Stimulated activated CD4-positive, alpha-beta T cell treated with anti-CD3 and anti-CD28 coated beads, Interleukin-12 subunit alpha, Interleukin-12 subunit beta, amount 100 ng/mL, for 48 hours (primary cell): Measurements from ENCODE around the gene RIPOR1.
"Not testable (repeated sequence)": the region's sequence is repeated elsewhere in the genome, so short reads cannot be mapped to it uniquely, and the experiment has no call there.

Experiments used
- DNase-seq, 3 donors: peaks; one replicate each; pipeline ENCODE4 v3.0.0-alpha.2; 2020; ENCODE audit warnings: low read depth in 2 of 3, low spot score in 1 of 3

Gene RIPOR1

DNA sequence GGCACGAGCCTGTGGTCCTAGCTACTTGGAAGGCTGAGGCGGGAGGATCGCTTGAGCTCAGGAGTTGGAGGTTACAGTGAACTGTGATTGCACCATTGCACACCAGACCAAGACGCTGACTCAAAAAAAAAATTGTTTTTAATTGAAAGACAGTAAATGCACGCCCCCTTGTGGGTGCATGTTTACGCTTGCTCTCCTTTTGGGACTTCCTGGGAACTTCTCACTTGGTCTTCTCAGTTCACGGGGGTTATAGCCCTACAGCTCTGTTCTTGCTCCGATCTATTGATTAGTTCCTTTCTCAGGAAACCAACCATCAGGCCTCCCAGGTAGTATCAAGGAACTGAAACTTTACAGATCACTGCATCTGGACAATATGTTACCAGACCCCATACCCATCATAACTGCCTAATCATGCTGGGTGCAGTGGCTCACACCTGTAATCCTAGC, 14.2 kb upstream of the RIPOR1 start:
- peak; percentile 64 to 80 (median 70) for DNase-seq

DNA sequence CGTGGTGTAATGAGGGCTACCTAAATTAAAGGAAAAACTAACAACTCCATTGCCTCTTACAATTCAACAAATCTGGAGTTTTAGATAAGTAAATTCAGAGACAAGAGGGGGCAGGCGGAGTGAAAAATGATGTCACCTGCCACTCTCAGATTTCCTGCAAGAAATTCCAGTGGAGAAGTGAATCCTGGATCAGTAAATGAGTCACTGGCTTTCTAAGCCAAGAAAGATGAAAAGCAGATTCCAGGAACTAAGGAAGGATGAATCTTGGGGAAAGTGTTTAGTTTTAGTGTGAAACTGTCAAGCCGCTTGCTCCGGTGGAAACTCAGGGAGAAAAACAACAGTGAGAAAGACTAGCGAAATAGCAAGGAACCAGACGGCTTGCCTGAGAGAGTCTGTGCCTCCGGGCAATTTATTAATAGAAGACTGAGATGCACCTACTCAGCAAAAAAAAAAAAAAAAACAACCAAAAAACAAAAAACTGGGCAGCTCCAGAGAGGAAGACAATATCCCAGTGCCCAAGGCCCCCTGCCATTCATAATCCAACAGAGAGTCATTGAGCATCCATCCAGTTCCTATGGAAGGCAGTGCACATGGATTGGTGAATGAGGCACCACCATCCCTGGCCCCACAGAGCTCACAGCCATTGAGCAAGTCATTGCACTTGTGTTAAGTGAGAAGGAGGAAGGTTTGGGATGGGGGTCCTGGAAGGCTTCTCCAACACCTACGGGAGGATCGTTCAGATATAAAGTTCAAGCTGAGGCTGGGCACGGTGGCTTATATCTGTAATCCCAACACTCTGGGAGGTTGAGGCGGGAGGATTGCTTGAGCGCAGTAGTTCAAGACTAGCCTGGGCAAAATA, 12.1 kb upstream of the RIPOR1 start:
- no peak for DNase-seq

DNA sequence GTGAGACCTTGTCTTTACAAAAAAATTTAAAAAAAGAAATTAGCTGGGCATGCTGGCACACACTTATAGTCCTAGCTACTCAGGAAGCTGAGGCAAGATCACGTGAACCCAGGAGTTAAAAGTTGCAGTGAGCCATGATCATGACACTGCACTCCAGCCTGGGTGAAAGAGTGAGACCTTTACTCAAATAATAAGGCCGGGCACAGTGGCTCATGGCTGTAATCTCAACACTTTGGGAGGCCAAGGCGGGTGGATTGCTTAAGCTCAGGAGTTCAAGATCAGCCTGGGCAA, 11.5 kb upstream of the RIPOR1 start:
- no peak for DNase-seq

DNA sequence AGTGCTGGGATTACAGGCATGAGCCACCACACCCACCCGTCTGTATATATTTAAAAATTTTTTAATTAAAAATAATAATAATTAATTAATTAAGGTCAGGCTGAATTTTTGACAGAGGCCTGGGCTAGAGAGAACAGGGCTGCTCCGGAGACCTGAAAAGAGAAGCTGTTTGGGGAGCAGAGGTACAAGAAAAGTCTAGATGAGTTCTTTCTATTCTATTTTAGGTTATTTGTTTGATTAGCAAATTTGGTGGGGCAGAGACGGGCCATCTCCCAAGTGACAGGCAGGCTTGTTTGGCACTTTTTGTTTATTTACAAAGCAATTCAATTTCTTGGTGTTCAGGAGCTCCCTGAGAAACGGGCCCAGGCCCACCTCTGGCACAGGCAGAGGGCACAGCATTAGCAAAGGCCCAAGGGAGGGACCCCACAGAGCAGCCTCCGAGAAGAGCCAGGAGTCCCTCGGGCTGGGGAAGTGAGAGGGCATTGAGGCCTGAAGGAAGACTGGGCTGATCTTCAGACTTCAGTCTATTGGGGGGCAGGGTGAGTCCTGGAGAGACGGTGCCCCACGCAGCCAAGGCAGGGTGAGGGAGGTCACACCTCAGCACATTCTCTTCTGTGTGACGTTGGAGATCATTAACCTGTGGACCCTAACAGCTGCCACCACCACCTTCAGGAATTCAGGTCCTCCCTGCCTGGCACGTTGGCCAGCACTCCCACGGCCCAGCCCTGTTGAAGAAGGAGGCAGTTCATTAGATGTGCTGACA, 10.8 kb upstream of the RIPOR1 start:
- DNase-seq = no peak

DNA sequence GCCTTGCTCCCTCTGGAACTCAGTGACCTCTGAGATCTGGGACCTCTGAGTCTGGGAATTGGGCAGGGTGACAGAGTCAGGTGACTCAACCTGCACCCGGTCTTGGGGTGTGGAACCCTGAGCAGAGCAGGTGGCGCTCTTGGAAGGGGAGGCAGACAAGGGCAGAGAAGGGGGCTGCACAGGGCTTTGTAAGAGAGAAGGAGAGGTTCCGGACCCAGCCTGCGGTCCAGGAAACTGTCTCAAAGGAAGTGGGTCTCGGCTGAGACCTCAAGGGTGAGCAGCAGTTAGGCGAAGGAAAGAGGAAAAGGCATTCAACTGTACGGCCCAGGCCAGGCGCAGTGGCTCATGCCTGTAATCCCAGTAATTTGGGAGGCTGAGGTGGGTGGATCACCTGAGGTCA, 10.0 kb upstream of the RIPOR1 start:
- no peak for DNase-seq

DNA sequence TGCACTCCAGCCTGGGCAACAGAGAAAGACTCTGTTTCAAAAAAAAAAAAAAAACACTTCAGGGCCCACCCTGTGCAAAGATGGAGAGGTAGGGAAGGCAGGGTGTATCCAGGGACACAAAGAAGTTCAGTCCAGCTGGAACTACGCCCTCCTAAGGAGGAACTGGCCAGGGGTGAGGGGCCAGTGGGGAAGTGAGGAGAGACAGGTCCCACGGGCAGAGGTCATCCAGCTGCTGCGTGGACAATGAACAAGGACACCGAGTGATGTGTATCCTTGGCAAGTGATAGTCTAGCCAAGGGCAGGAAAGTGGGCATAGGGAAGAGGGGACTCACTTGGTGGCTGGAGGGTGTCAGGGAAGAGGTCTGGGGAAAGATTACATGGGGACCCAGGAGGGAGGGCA, 9.4 kb upstream of the RIPOR1 start:
- no peak for DNase-seq

DNA sequence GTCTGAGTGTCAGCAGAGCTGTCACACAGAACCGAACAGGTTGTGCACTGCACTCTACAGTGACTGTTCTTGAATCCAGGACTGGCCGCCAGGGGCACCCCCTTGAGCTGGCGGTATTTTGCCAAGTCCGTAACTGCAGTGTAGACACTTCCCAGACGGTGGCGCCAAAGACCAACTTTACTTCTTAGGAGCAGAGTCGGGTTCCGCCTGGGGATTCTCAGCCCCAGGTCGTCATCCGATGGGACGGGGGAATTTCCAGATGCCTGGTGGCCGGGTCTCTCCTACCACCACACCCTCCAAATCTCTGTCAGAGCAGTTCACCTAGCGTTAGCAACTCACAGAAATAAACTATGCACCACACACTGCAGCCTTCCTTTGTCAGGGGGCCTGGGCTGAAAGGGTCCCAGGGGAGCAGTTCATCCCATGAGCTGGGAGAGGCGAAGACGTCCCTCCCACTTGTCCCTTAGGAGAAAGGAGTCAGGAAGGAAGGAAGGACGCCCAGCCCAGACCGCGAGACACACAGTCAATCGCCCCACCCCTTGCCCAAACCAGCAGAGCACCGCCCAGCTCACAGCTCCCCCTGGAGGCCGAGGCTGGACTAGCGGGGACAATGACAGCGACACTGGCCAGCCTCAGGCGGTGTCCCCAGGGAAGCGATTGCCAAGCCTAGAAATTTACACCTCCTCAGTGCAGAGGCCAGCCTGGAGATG, 7.4 kb upstream of the RIPOR1 start:
- DNase-seq = peak; percentile 96 to 100 (median 96)

DNA sequence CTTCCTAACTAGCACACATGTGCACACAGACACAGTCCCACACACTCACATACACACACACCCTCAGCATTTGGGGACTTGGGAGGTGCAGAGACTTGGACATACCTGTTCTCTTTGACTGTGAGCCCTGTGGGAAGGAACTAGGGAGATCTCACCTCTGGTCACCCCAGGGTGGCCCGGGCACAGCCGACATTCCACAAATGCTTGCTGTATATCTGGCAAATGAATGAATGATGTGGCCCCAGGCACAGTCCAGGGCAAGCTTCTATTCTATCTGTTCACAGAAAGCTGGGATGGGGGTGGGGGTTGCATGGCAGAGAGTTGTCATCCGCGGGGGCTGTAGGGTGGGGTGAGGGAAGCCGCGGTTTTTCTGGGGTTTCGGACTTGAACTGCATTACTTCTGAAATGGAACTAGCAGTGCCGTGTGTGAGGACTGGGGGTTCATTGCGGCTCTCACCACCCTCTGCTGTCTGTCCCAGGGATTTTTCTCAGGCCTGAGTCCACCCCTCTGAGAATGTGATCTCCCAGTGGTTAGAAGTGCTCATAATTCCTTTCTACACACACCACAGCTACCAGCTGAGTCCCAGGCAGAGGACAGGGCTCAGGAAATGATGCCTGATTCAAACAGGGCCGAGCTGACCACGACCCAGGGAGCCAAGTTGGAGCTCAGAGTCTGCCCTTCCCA, 3.3 kb upstream of the RIPOR1 start:
- DNase-seq = no peak

DNA sequence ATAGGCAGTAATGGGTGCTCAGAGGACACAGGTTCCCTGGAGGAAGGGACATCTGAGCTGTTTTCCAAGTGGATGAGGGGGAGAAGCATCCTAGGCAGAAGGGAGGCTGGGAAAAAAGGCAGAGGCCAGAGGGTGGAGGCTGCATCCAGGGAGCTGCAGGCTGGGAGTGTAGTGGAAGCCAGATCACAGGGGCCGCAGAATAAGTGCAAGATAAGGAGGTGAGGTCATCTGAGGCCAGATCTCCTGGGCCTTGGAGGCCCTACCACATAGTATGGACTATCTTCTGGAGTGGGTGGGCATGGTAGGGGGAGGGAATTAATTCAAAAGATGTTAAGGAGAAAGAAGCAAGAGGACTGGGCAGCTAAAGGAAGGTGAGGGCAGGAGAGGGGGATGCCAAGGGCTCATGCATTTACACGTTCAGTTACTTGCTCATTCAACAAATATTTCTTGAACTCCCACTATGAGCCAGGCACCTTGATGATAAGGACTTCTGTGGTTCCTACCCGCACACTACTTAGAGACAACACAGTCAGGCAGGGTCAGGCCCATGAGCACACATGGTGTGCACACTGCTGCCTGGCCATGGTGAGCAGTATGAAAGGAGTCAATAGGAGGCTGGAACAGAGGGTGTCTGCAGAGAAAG, 2.4 kb upstream of the RIPOR1 start:
- no peak for DNase-seq

DNA sequence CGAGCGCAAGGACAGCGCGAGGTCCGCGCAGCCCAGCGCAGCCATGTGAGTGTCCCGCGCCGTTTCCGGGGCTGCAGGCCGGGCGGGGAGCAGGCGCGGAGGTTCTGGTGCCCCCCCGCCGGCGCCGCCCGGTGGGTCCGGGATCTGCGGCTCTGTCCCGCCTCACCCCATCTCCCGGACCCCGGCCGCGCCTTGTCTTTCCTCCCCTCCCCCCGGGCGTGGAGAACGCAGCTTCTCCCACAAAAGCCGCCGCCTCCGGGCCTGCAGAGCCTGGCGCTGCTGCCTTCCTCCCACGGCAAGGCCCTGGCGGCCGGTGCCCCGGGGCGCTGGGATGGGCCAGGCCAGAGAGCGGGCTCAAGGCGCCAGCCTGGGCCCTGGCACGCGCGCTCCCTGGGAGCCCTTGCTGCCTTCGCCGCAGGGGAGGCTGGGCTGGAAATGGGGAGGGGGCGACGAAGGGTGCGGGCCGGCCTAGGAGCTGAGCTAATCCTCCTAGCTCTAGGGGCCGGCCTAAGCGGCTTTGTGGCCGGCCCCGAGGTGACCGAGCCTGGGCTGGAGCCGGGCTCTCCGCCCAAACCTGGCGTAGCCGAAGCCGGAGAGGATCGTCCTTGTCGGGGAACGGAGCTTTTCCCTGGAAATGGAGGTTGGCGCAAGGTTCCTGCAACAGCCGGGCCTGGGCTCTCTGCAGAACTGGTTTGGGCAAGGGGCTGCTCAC, 397 bp downstream of the RIPOR1 start:
- DNase-seq = no peak

DNA sequence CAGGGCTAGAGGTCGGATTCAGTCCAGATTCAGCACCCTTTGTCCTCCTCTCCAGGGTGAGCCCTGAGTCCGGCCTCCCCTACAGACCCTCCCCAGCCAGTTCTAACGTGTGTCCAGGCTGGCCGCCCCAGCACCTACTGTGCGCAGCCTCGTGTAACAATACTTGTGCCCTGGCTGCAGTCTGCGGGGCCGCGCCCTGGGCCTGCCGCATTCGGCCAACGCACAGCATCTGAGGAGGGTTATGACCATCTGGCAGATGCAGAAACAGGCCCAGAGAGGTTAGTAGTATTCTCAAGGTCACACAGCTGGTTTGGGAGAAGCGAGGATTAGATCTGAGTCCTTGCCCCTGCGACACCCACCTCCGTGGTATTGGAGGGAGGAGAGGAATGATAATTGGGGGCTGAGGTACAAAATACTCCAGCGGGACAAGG, 968 bp downstream of the RIPOR1 start:
- no peak for DNase-seq

DNA sequence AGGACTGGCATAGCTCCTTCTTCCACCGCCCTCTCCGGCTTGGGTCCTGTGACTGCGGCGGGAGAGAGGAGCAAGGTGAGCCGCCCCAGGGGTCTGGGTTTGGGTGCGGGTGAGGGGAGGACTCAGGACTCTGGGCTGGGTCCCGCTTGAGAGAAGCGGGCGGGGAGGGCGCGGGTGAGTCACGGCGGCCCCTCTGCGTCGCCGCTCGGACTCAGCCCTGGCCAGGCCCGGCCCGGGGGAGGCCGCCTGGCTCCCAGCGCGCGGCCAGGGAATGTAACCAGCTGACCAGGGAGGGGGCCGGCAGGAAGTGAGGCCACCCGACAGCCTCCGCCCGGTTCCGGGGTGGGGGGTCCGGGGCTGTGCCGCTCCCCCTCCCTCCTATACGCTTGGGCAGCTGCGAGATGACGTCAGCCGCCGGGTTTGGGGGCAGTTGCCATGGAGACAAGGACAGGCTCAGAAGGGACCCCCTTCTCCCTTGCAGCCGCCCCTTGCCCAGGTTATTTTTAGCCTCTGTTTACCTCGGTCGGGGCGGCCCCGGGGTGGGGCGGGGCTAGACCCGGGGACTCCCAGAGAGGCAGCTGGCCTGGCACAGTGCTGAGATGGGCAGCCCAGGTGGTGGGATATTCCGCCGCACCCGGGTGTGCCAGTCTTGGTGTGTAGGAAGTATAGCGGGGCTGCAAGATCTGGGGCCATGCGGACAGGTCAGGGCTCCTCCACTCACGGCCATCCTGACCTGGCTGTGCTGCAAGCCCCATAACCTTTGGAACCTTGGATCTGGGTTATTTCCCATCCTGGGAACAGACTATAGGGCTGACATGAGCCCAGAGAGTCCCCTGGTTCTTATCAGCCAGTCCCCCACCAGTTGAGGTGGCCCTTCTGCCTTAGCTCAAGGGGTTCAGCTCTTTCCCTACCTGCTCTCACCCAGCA, 1.6 kb downstream of the RIPOR1 start:
- no peak for DNase-seq

DNA sequence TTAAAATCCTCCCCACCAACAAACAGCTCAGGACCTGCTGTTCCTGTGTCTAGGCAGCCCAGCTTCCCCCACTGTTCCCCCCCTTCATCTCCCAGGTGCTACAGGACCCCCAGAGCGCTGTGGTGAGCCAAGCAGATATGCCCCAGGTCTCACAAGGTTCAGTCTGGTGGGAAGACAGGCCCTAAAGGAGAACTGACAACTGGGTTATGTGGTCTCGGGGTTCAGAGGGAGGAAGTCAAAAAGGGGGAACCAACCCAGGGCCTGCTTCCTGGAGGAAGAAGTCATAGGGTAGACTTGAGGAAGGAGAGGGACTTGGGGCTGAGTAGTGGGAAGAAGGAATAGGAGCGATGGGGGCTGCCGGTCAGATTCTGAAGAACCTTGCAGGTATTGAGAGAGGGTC, 2.6 kb downstream of the RIPOR1 start:
- no peak for DNase-seq

DNA sequence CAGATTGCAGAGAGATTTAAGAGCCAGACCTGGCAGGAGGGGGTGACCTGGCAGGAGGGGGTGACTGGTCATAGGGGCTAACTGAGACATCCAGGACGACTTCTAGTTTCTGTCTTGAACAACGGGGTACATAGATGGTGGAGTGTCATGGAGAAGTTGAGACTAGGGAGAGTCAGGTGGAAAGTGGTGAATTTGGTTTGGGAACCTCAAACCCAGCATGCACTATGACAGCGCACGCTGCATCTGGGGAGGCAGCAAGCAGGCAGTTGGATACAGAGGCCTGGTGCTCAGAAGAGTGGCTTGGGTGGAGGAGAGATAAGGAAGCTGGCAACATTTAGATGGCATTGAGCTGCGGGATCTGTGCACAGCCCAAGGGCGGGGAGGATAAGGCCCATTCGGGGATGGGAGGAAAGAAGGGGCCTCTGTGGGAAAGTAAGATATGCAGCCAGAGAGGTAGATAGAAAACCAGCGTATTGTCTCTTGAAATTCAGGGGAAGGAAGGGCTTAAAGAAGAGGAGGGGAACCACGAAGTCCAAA, 4.5 kb downstream of the RIPOR1 start:
- DNase-seq = no peak

DNA sequence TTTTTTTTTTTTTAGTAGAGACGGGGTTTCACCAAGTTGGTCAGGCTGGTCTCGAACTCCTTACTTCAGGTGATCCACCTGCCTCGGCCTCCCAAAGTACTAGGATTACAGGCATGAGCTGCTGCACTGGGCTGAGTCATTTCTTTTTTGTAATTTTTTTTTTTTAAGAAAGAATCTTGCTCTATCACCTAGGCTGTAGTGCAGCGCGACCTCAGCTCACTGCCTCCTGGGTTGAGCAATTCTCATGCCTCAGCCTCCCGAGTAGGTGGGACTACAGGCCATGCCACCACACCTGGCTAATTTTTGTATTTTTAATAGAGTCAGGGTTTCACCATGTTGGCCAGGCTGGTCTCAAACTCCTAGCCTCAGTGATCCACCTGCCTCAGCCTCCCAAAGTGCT, 5.4 kb downstream of the RIPOR1 start:
- not testable (repeated sequence) for DNase-seq

DNA sequence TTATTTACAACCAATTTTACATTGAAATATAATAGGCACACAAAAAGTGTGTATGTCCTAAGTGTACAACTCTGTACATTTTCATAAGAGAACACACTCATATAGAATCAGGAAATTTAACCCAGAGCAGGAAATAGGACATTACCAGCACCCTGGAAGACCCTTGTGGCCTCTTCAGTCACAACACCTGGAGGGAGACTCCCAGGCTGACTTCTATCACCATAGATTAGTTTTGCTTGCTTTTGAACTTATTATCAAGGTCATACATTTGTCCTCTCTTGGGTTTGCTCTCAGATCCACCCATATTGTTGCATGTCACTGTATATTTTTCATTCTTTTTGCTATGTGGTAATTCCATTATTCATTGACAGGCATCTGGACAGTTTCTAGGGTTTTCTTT, 5.8 kb downstream of the RIPOR1 start:
- DNase-seq = no peak

DNA sequence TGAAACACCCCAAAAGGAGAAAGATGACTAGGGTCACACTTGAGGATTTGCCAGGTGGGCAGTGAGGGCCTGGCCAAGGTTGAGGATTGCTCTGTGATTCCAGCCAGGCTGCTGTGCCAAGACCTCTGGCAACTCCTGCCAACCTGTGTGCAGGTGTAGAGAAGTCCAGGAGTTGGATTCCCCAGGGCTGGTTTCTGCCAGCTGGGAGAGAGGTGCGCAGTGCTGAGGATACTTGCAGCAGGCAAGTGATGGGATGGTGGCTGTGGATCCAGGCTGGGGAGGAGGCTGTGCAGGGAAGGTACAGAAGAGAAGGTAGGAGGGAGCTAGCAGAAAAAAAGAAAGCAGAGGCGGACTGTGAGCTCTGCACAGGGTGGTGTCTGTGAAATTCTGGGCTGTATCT, 6.6 kb downstream of the RIPOR1 start:
- DNase-seq = no peak

DNA sequence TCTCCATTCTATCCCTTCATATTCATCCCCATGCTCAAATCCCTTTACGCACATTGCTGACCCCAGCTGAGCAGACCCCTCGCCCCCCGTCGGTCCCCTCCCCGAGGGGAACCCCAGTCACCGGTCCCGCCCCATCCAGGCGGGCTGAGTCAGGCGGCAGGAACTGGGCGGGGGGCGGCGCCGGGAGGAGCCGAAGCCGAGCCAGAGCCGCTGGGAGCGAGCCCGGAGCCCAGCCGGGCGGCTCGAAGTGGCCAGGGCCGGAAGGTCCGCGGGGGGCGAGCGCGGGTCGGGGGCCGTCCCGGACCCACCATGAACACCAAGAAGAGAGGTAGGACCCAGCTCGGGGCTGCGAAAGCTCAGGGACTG, 8.6 kb downstream of the RIPOR1 start:
- DNase-seq = peak in 1 of 3 donors; percentile 38
